Iris pigment epithelial cell (primary cell): ENCODE data around the gene PGLYRP1.

ENCODE experiments used
- DNase-seq: peaks from one replicate; pipeline ENCODE4 v3.0.0-alpha.2; 2011; ENCODE audit warnings: low read depth

PGLYRP1 gene

GRCh38 chr19:46032597-46033025 is 9.8 kb upstream of the PGLYRP1 start:
- DNase-seq = no peak

GRCh38 chr19:46031781-46032596 is 9.1 kb upstream of the PGLYRP1 start:
- no peak for DNase-seq

GRCh38 chr19:46030812-46031550 is 8.1 kb upstream of the PGLYRP1 start:
- DNase-seq = no peak

- DNase-seq = no peak
Measured at GRCh38 chr19:46025835-46026234, 3.0 kb upstream of the PGLYRP1 start.

- DNase-seq = no peak
Measured at GRCh38 chr19:46023311-46023779, 492 bp upstream of the PGLYRP1 start.

GRCh38 chr19:46022061-46022430 is 807 bp downstream of the PGLYRP1 start:
- no peak for DNase-seq

- DNase-seq = no peak
Measured at GRCh38 chr19:46021531-46022041, 1.3 kb downstream of the PGLYRP1 start.

GRCh38 chr19:46020819-46021125 is 2.1 kb downstream of the PGLYRP1 start:
- DNase-seq = no peak

- DNase-seq = no peak
Measured at GRCh38 chr19:46019270-46019669, 3.6 kb downstream of the PGLYRP1 start.

- DNase-seq = no peak
Measured at GRCh38 chr19:46018729-46019251, 4.1 kb downstream of the PGLYRP1 start.

GRCh38 chr19:46017874-46018675 is 4.8 kb downstream of the PGLYRP1 start:
- no peak for DNase-seq

GRCh38 chr19:46017095-46017429 is 5.8 kb downstream of the PGLYRP1 start:
- no peak for DNase-seq

- peak; percentile 67 for DNase-seq
Measured at GRCh38 chr19:46016426-46017094, 6.3 kb downstream of the PGLYRP1 start.

GRCh38 chr19:46015687-46016425 is 7.0 kb downstream of the PGLYRP1 start:
- no peak for DNase-seq

GRCh38 chr19:46014941-46015686 is 7.7 kb downstream of the PGLYRP1 start:
- DNase-seq = peak; percentile 35

GRCh38 chr19:46014534-46014933 is 8.3 kb downstream of the PGLYRP1 start:
- no peak for DNase-seq

GRCh38 chr19:46009530-46010510 is 13.0 kb downstream of the PGLYRP1 start:
- DNase-seq = peak; percentile 68

GRCh38 chr19:46006411-46006810 is 16.4 kb downstream of the PGLYRP1 start:
- DNase-seq = no peak

- DNase-seq = no peak
Measured at GRCh38 chr19:46002678-46003275, 20.1 kb downstream of the PGLYRP1 start.
